ENCODE measurements around the gene PTPRT.
"Not testable (repeated sequence)": the region's sequence is repeated elsewhere in the genome, so short reads cannot be mapped to it uniquely, and the experiment has no call there.

Gene PTPRT

DNA sequence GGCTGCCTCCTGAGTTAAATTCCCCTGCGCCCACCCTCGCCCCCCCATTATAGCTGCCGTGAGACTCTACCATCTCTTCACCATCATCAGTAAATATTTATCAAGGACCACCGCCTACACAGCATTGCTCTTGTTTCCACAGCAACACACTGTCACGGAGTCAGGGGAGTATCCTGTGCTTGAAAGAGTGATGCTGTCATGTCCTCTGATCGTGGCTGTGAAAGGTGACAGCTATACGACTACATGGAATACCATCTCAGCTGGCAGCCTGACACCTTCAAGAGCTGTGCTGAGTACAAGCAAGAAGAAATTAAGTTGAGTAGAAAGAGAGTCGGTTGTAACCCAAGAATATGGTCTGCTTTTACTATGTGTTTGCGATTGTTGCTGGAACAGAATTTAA is 3.4 kb downstream of the PTPRT start:
- DNase-seq: no peak

DNA sequence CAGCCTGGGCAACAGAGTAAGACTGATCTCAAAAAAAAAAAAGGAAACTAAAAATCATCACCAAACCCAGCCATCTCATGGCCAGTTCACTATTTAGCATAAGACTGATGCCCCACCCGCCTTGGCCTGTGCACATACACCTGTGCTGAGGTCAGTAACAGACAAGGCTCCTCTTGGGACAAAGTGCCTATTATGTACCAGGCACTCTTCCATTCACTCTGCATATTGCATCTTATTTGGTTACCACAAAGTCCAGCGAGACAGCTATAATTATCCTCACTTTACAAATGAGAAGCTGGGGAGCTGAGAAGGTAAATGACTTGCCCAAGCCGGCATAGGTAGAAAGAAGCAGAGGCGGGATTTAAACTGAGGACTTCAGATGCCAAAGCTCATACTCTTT is 3.8 kb downstream of the PTPRT start:
- no peak for DNase-seq

DNA sequence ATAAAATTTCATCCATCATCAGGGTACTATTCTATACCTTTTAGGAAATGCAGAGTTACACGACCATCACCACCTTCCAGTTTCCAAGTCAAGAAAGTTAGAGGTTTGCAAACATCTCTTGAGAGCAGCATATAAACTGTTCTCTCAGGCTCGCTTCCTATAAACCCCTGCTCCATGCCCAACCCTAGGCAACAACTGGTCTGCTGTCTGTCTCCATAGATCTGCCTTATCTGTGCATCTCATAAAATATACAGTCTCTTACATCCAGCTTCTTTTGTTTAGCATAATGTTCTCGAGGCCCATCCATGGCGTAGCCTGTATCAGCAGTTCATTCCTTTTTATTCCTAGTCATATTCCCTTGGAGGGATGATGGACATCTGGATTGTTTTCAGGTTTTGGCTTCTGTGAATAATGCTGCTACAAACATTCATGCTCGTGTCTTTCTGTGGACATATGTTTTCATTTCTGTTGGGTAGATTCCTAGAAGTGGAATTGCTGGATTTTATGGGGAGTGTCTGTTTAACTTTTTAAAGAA is 6.1 kb downstream of the PTPRT start:
- no peak for DNase-seq

DNA sequence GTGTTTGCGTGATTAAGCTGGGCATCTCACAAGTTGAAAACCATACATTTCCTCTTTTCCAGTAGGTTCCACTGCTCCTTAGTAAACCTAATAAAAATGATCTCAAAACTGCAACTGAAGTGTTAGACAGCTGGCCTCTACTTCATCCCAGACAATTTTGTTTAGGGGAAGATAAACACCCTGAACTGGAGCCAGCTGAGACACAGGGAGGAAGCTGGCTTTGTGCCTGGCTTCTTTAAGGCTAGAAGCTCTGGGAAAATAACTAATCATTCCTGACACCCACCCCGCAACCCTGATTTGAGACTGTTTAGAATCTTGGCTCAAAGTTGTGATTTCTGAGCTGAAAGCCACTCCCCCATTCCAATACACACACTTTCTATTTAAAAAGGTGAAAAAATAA is 11.6 kb downstream of the PTPRT start:
- DNase-seq: no peak

DNA sequence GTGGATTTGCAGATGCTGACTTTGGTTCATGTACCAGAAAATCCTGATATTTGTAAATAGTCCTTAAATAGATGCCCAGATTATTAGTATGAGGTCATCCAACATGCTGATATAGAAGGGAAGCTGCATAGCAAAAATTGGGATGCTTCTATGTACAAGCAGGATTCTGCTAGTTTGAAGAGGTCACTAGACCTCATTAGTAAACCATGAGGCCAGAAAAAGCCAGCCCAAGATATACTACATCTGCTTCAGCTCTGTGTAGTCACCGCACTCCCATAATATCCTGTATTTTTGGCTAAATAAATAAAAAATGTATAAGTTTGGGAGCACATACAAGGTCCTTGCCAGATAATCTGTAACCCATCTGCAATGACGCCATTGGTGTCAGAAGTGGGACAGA is 13.0 kb downstream of the PTPRT start:
- DNase-seq: no peak

DNA sequence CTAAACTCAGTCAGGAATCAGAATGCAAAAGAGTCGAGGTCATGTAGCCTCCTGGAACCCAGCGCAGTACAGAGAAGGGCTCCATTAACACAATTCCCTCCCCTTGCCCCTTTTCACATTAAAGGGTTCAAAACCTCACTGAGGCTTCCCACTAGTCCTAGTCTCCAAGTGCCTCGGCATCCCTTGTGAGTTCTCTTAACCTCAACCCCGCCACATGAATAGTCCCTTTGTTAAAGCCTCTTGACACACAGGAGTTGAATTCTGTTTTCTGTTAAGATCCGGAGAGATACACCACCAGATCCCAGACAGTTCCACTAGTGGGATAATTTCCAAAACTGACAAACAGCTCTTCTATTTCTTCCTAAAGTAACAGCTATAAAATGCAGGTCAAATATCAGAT is 17.8 kb downstream of the PTPRT start:
- no peak for DNase-seq

DNA sequence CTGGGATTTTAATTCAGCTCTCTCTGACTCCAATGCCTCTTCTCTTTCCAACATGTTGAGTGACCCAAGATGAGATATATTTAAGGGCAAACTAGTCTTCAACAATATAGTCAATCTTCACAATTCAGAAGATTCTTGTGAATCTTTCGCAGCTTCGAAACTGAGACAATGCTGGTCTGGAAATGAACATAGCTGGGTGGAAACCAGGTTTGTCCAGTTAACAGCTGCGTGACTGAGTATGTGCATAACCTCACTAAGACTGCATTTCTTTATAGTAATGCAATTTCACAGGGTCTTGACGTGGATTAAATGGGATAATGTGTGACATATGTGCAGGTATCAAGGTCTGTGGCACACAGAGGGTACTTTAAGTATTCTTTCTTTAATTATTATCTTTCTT is 18.9 kb downstream of the PTPRT start:
- no peak for DNase-seq

DNA sequence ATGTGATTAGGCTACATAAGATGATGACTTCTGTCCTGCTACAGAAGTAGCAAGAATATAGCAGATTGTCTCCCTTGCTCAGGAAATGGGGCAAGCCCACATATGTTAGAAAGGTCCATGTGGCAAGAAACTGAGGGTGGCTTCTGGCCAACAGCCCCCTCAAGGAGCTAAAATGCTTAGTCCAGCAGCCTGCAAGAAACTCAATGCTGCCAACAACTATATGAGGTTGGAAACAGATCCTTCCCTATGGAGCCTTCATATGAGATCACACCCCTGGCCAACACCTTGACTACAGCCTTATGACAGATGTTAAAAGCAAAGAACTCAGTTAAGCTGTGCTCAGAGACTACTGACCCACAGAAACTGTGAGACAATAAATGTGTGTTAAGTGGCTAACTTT is 22.1 kb downstream of the PTPRT start:
- no peak for DNase-seq

DNA sequence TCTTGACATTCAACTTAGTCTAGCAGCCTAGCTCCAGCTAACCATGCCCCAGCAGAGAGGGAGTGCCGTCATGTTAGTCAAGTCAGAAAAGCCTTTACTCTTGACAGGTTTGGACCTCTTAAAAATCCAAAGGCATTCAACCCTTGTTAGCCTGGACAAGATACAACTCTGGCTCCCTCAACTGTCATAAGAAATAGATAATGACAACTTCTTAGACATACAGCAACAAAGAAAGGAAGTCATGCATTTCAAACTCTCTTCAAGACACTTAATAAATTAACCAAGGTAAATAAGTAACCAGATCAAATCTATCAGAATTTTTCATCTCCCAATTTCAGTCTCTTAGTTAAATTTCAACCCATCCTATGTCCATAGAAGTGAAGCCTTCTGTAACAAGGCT is 22.7 kb downstream of the PTPRT start:
- DNase-seq: no peak

DNA sequence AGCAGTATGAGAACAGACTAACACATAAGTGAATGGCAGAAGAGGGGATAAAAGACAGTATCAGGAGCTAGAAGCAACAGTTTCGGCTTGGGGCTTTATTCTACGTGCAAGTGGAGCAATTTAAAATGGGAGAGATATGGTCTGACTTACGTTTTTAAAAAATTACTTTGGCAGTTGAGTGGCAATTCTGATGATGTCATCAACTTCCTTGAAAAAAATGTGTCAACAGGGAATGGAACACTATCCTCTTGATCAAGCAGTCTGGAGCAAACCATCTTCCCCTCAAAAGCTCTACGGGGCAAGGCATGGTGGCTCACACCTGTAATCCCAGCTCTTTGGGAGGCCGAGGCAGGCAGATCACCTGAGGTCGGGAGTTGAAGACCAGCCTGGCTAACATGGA is 24.1 kb downstream of the PTPRT start:
- DNase-seq: no peak

DNA sequence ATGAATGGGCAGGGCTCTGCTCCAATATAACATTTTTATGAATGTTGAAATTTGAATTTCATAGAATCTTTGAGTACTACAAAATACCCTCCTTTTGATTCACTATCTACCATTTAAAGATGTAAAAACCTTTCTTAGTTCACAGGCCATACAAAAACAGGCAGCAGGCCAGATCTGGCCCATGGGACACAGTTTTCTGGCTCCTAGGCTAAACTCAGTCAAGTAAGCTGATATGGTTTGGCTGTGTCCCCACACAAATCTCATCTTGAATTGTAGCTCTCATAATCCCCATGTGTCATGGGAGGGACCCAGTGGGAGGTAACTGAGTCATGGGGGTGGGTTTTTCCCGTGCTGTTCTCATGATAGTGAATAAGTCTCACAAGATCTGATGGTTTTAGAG is 25.0 kb downstream of the PTPRT start:
- DNase-seq: not testable (repeated sequence)

DNA sequence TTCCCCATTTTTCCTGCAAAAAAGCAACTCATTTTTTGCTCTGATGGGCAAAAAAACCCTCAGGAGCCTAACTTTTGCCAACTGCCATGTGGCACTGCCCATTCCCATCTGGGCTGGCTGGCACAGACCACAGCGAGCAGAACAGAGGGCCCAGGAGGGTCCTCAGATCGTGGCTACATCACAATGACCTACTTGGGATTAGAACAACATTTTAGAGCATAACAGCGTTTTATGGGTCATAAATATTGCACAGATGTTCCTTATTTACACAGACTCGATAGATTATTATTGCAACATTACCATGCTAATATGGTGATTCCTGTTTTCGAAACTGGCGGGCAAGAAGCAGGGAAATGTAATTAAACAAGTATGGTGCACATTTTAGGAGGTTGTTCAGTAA is 28.0 kb downstream of the PTPRT start:
- peak; percentile 41 for DNase-seq

DNA sequence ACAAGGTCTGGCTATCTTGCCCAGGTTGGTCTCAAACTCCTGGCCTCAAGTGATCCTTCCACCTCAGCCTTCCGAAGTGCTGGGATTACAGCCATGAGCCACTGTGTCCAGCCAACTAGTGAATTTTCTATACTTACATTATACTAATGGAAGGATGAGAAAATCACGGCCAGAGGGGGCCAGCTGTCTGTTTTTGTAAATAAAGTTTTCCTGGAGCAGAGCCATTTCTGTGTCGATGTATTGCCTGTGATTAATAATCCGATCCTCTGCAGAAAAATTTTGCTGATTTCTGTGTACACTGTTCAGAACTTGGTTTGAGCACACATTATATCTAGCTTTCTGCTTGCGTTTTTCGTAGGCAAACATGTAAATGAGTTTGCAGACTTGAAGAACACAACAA is 28.8 kb downstream of the PTPRT start:
- peak; percentile 22 for DNase-seq

DNA sequence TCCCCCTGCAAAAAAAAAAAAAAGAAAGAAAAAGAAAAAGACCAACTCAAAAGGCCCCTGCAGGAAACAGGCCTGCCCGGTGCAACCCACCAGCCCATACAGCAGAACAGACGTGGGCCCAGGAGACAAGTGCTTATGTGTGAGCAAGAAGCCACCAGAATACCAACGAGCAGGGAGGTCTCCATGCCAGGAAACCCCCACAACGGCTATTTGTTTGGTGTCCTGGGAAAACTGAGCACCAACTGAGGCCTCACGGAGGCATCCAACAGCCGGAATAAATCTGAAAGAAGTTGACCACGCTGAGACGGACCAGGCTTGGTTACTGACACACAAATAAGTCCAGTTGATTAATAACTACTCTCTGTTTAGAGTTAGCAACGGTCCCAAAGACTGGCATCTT is 29.7 kb downstream of the PTPRT start:
- no peak for DNase-seq

DNA sequence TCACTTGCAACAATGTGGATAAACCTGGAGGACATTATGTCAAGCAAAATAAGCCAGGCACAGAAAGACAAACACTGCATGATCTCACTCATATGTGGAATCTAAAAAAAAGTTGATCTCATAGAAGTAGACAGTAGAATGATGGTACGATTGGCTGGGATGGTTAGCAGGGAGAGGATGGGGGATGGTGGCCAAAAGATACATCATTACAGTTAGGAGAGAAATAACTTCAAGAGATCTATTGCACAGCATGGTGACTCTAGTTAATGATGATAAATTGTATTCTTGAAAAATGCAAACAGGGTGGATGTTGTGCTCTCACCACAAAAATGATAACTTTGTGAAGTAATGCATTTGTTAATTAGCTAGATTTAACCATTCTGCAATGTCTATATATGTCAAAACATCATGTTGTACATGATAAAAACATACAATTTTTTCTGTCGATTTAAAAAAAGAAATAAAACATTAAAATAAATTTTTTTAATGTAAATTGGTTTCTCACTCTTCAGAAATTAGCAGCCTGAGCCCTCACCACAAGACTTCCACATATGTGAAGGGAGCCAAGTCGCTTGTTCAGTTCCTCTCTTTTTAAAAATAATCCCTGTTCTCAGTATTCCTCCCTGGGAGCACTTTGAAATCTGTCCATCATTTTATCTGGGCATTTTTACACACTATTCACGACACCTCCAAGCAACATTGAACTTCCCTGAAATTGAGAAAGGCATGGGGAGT is 34.2 kb downstream of the PTPRT start:
- DNase-seq: no peak

DNA sequence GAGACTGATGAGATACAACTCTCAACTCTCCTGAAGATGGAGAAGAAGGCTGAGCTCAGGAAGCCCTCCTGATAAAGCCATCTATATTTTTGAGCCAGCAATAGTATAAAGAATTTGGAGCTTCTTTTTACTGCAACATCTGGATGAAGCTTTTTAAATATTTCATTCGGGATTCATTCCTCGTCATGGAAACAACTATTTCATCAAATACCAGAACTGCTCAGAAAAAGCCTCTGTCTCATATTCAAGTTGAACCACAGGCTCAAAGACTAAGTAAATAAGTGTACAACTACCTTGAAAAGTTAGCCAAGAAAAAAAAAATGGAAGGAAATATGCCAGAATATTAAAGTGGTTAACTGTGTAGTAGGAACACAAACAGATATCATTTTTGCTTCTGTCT is 37.8 kb downstream of the PTPRT start:
- no peak for DNase-seq

DNA sequence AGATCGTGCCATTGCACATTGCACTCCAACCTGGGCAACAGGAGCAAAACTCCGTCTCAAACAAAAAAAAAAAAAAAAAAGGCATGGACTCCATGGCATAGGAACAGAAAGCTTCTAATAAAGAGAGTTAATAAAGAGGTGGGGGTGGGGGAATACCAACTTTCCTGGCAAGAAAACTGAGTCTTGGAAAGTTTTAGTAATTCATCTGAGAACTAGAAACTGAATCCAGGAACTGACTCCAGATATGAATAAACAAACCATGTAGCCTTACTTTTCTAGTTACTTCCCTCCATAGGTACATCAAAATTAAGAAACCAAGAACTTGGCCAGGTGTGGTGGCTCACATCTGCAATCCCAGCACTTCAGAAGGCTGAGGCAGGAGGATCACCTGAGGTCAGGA is 38.5 kb downstream of the PTPRT start:
- DNase-seq: no peak

DNA sequence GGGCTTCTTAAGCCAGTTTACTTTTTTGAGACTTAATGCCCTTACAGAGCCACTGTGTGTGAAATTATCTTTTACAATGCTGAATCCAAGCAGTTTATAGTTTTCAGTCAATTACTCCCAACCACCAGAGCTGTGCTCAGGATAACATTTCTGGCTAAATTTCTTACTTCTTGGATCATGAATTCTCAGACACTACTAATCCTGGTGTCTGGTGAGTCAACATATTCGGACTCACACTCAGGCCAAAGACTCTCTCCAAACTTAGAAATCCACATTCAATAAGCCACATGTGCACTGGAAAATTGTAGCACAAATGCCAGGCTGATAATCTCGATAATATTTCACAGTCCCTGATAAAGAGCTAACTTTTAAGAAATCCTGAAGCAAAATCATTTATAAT is 49.0 kb downstream of the PTPRT start:
- no peak for DNase-seq

DNA sequence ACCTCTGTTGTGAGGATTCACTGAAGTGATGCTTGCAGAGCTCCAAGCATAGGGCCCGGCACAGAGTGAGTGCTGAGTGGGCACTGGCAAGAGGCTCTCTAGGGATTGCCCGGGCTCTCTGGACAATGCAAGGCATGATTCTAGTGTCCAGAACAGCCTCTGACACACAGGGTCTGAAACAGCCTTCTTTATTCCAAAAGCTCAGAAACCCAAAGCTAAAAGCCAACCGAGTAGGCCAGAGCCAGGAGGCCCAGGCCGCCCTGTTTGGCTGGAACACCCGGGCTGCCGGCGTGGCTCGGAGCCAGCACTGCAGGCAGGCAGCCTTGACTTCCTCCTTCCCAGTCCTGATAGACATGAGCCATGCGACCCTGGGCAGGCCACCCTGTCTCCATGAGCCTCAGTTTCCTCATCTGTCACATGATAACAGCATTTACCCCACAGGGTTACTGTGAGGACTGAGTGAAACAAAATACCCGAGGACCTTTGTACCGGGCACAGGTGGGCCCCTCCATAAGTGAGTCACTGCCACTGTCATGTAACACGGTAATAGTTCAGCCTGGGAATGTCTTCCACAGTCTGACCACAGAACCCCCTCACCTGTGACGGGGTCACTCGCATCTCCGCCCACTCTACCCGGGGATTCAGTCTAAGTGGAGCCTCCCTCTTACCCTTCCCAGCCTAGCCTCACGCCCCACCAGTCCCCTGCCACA is 51.5 kb downstream of the PTPRT start:
- no peak for DNase-seq

DNA sequence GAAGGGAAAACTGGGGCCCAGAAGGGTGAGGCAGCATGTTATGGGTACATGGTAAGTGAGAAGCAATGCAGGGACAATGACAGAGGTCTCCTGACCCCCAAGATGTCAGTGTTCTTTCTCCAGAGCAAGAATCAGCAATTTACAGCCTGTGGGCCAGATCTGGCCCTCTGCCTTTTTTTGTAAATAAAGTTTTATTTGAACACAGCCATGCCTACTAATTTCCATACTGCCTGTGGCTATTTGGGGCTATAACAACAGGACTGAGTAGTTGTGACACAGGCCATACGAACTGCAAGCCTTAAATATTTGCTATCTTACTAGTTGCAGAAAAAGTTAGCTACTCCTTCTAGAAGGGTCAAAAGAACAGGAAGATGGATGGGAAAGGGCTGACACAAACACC is 52.5 kb downstream of the PTPRT start:
- DNase-seq: no peak

DNA sequence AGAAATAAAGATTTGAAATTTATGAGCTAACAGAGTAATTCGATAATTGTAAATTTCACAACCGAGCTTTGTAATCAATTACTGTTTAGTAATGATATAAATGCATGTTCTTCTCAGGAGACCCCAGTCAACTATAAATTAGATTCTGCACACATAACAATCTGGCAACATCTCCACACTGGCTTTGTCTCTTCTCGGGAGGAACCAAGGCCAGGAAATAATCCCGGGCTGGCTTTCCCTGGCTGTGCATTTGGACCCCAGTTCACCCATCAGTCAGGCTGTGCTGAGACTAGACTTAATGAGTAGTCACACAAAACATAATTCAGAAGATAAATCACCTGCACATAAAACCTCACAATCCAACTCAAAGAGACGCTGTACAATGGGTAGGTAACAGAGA is 65.5 kb downstream of the PTPRT start:
- DNase-seq: no peak

DNA sequence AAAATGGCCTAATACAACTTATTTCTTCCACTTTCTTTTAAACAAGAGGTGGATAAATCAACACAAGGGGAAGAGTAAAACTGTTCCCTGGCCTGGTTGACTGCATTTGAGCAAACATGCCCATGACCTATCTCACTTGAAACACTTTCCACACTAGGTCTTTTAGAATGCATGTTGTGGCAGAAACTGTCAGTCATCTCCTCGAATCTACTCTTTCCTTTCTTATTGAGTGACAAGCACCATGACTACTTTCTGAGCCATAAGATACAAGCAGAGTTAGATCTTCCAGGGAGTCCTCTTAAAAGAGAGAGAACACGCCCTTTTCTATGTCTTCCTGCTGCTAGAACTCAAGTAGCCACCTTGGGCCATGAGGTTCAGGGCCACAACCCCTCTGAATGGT is 66.5 kb downstream of the PTPRT start:
- DNase-seq: no peak

DNA sequence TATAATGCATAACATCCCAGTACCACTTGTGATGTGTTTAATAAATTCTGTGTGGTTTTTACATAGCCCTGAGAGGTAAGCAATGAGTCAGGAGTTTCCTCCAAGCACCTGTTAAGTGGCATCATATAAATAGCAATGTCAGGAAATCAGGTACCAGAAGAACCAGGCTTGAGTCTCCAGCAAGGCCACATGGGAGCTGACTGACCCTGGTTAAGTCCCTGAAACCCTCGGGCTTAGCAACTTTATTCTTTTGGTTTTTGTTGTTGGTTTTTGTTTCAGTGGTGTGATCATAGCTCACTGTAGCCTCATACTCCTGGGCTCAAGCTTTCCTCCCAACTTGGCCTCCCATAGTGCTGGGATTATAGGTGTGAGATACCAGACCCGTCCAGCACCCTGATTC is 70.0 kb downstream of the PTPRT start:
- DNase-seq: no peak

DNA sequence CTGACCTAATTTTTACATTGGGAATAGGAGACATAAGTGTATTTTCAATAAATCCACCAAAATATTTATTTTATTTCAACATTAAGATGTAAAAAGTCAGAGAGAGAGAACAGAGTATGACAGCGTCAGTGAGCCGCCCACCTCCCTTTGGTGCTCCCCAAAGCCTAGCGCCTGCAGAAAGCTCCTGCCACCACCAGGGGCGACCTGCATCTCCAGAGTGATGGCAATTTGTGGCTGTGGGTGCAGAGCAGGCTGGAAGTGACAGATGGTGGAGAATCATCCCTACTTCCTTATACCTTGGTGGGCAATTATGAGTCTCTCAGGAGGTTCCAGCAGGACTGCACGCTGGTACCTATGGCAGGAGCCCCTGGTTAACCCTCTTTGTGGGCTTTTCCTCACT is 87.3 kb downstream of the PTPRT start:
- DNase-seq: no peak

DNA sequence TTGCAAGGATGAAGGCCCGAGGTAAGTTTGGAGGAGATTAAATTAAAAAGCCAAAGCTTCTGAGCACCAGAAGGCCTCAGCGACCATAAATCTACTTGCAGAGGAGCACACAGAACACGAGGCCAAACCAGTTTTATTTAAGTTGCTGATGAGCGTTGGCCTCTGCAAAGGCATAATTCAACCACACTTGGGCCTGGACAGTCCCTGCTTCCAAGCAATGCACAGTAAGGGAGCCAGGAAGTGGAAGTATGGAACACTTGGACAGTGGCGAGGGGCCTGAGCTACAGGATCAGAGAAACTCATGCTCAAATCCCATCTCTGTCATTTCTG is 92.8 kb downstream of the PTPRT start:
- DNase-seq: no peak
